Colon (tissue), 2 donors: ENCODE results near the gene SLC6A6.

Source experiments
- FAIRE-seq: peaks from 2 replicates; lab custom pipeline; 2012; peaks lifted over from hg19 to GRCh38; lab: Jason Lieb, UNC
- donor health status: control.
- donor health status: control.

Gene SLC6A6

GRCh38 chr3:14487821-14488220, 85.4 kb downstream of the SLC6A6 start:
- FAIRE-seq, result no peak

GRCh38 chr3:14488286-14489041, 86.1 kb downstream of the SLC6A6 start:
- no peak for FAIRE-seq

GRCh38 chr3:14489641-14490040, 87.2 kb downstream of the SLC6A6 start:
- FAIRE-seq, result no peak

- FAIRE-seq, result no peak
Observed at GRCh38 chr3:14490255-14490654, 87.8 kb downstream of the SLC6A6 start.

GRCh38 chr3:14490831-14491230, 88.4 kb downstream of the SLC6A6 start:
- no peak for FAIRE-seq

- FAIRE-seq, result no peak
Observed at GRCh38 chr3:14491396-14492190, 89.2 kb downstream of the SLC6A6 start.

GRCh38 chr3:14492948-14493881, 90.8 kb downstream of the SLC6A6 start:
- FAIRE-seq, result no peak

GRCh38 chr3:14494279-14494972, 92.0 kb downstream of the SLC6A6 start:
- no peak for FAIRE-seq

- no peak for FAIRE-seq
Observed at GRCh38 chr3:14494973-14495300, 92.5 kb downstream of the SLC6A6 start.

GRCh38 chr3:14496351-14496750, 93.9 kb downstream of the SLC6A6 start:
- no peak for FAIRE-seq

- no peak for FAIRE-seq
Observed at GRCh38 chr3:14497321-14497720, 94.9 kb downstream of the SLC6A6 start.

GRCh38 chr3:14502472-14502871, 100.1 kb downstream of the SLC6A6 start:
- FAIRE-seq, result no peak

GRCh38 chr3:14503033-14503705, 100.8 kb downstream of the SLC6A6 start:
- FAIRE-seq, result no peak

- FAIRE-seq, result no peak
Observed at GRCh38 chr3:14503706-14504065, 101.3 kb downstream of the SLC6A6 start.

GRCh38 chr3:14505001-14505802, 102.8 kb downstream of the SLC6A6 start:
- no peak for FAIRE-seq

GRCh38 chr3:14505803-14506500, 103.5 kb downstream of the SLC6A6 start:
- no peak for FAIRE-seq

- no peak for FAIRE-seq
Observed at GRCh38 chr3:14506626-14507304, 104.4 kb downstream of the SLC6A6 start.

GRCh38 chr3:14507305-14507741, 104.9 kb downstream of the SLC6A6 start:
- no peak for FAIRE-seq
